ENCODE results near the gene ITPK1.

Gene ITPK1

GRCh38 chr14:93103392-93104080 lies 12.2 kb downstream of the ITPK1 start:
- DNase-seq: peak; percentile 71 to 76

GRCh38 chr14:93102141-93102540 lies 13.6 kb downstream of the ITPK1 start:
- DNase-seq: no peak

- DNase-seq: no peak
These were observed 14.5 kb downstream of the ITPK1 start for GRCh38 chr14:93101181-93101580.

GRCh38 chr14:93100570-93100969 lies 15.2 kb downstream of the ITPK1 start:
- no peak for DNase-seq

- DNase-seq: no peak
These were observed 15.6 kb downstream of the ITPK1 start for GRCh38 chr14:93100100-93100499.

GRCh38 chr14:93099643-93100042 lies 16.1 kb downstream of the ITPK1 start:
- DNase-seq: no peak

- no peak for DNase-seq
These were observed 16.5 kb downstream of the ITPK1 start for GRCh38 chr14:93099196-93099595.

- DNase-seq: no peak
These were observed 18.9 kb downstream of the ITPK1 start for GRCh38 chr14:93096691-93097322.

GRCh38 chr14:93095742-93096510 lies 19.8 kb downstream of the ITPK1 start:
- no peak for DNase-seq

- DNase-seq: no peak
These were observed 21.4 kb downstream of the ITPK1 start for GRCh38 chr14:93094121-93094918.

GRCh38 chr14:93092606-93093556 lies 22.8 kb downstream of the ITPK1 start:
- no peak for DNase-seq

- DNase-seq: no peak
These were observed 24.1 kb downstream of the ITPK1 start for GRCh38 chr14:93091666-93092065.

- DNase-seq: no peak
These were observed 24.7 kb downstream of the ITPK1 start for GRCh38 chr14:93090826-93091555.

- DNase-seq: no peak
These were observed 26.0 kb downstream of the ITPK1 start for GRCh38 chr14:93089521-93090269.

GRCh38 chr14:93086441-93087055 lies 29.2 kb downstream of the ITPK1 start:
- DNase-seq: peak in 1 of 2 experiments; percentile 49

GRCh38 chr14:93085911-93086310 lies 29.8 kb downstream of the ITPK1 start:
- DNase-seq: no peak

- no peak for DNase-seq
These were observed 30.6 kb downstream of the ITPK1 start for GRCh38 chr14:93084866-93085857.

GRCh38 chr14:93084402-93084801 lies 31.3 kb downstream of the ITPK1 start:
- DNase-seq: no peak

GRCh38 chr14:93083917-93084316 lies 31.8 kb downstream of the ITPK1 start:
- no peak for DNase-seq
